ENCODE results near the gene NPIPA2.
"Not testable (repeated sequence)": the region's sequence is repeated elsewhere in the genome, so short reads cannot be mapped to it uniquely, and the experiment has no call there.

NPIPA2 gene

DNA sequence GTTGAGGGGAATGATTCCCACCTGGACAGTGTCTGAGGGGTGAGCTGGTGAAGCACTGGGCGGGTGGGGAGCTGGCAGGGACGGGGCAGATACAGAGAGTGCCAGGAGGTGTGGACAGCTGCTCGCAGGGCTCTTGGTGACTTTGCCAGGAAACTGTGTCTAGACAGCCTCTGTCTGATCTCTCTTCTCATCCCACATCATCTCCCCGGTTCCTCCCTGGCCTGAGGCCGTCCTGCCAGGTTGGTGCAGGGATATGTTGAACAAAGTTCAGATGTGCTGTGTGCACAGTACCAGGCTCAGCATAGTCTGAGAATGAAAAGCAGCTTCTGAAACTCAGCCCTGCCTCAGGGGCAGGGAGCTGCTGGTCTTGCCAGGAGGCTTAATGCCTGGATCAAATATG, 47.2 kb downstream of the NPIPA2 start:
- not testable (repeated sequence) for DNase-seq (ENCODE audit: extremely low read depth, insufficient read length); H3K27me3 ChIP-seq (replicated peaks; ENCODE audit: control insufficient read depth, insufficient read depth, low read length); H3K4me3 ChIP-seq (replicated peaks; ENCODE audit: low read depth, low read length); H3K36me3 ChIP-seq (ENCODE audit: control insufficient read depth, insufficient read depth, low read length)

DNA sequence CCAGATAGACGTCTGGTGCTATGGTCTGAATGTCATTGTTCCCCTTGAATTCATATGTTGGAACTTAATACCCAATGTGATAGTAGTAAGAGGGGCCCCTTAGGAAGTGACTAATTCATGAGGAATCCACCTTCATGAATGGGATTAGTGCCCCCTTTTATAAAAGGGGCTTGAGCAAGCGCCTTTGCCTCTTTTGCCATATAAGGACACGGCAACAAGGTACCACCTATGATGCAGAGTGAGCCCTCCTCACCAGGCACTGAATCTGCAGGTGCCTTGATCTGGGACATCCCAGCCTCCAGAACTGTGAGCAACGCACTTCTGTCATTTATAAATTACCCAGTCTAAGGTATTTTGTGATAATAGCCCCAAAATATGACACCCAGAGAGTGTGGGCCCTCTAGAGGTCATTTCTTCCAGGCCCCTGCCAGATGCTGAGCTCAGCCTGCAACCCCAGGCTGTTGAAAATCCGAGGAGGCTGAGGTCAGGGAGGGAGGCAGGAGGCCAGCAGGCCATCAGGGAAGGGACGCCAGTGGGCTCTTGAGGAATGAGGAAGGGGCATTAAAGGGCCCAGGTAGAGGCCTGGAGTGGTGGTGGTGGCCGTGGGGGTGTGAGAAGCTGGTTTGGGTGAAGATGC, 48.1 kb downstream of the NPIPA2 start:
- not testable (repeated sequence) for H3K27me3 ChIP-seq (replicated peaks; ENCODE audit: control insufficient read depth, insufficient read depth, low read length)

DNA sequence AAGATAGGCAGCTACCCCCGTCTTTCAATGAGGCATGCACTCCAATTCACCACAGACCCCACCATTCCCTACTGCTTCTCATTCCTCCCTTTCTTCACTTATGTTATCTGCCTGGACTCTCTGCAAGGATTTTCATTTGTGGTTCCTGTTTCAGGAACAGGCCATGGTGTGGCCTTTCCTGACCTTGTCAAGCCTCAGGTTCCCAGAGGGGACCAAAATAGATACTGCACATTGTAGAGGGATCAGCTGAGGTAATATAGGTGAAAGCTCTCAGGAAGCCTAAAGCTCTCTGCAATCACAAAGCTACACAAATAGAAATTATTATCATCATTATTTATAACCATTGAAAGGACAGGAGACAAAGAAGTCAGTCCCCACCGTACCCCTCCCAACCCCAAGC, 50.6 kb downstream of the NPIPA2 start:
- DNase-seq (ENCODE audit: extremely low read depth, insufficient read length); H3K4me3 ChIP-seq (replicated peaks; ENCODE audit: low read depth, low read length); H3K36me3 ChIP-seq (ENCODE audit: control insufficient read depth, insufficient read depth, low read length); H3K27me3 ChIP-seq (replicated peaks; ENCODE audit: control insufficient read depth, insufficient read depth, low read length): not testable (repeated sequence)

More for the DNA sequence above, 48.1 kb downstream of the NPIPA2 start:
- H3K4me3 ChIP-seq (replicated peaks; ENCODE audit: low read depth, low read length); DNase-seq (ENCODE audit: extremely low read depth, insufficient read length); H3K36me3 ChIP-seq (ENCODE audit: control insufficient read depth, insufficient read depth, low read length): not testable (repeated sequence)

DNA sequence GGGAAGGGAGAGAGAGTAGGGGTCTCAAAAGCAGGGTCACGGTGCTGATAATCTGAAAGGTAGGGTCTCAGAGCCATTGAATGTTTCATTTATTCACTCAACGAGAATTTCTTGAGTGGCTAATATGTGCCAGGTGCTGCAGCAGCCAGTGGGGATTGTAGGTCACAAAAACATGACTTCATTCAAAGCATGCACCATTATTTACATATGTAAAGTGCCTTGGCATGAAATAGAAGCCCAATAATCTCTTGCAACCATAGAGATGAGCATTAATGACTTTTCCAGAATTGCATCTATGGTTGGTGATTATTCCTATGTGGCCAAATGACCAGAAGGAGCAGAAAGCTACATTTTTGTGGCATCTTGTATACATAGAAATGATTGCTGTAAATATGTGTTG, 55.2 kb downstream of the NPIPA2 start:
- not testable (repeated sequence) for H3K36me3 ChIP-seq (ENCODE audit: control insufficient read depth, insufficient read depth, low read length); DNase-seq (ENCODE audit: extremely low read depth, insufficient read length); H3K27me3 ChIP-seq (replicated peaks; ENCODE audit: control insufficient read depth, insufficient read depth, low read length); H3K4me3 ChIP-seq (replicated peaks; ENCODE audit: low read depth, low read length)

DNA sequence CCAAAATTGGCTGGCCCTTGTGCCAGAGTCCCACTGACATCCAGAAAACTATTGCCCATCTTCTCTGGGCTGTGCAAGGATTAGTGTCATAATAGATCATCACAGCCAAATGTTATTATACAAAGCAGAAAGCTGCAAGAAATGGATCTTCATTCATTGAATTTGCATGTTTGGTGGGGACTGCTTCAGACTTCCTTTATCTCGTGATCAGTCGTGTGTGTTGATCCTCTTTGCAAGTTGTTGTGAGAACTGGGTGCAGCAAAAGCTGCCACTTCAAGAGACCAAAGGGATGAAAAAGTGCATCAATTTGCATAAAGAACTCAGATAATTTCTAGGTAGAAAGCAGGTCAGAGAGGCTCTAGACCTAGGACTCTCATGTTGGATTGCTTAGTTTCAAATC, 61.2 kb downstream of the NPIPA2 start:
- not testable (repeated sequence) for H3K27me3 ChIP-seq (replicated peaks; ENCODE audit: control insufficient read depth, insufficient read depth, low read length); H3K4me3 ChIP-seq (replicated peaks; ENCODE audit: low read depth, low read length)

DNA sequence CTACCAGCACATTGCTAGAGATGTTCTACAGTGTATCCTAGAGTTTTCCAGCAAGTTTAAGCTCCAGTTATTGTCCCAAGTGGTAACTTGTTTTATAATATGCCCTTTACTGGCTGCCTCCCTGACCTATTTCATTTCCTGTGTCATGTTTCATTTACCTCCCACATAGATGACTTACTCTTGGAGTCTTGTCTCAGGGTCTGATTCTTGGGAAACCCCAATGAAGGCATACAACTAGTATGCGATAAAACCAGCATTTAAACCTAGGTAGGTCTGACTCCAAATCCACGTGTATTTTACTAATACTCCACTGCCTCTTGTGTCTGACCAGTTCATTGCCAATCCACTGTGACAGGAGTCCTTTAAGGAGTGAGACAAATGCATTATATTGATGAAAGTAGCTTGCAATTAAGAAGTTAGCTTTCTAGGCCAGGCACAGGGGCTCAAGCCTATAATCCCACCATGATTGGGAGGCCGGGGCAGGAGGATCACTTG, 64.9 kb downstream of the NPIPA2 start:
- not testable (repeated sequence) for H3K4me3 ChIP-seq (replicated peaks; ENCODE audit: low read depth, low read length); DNase-seq (ENCODE audit: extremely low read depth, insufficient read length); H3K27me3 ChIP-seq (replicated peaks; ENCODE audit: control insufficient read depth, insufficient read depth, low read length); H3K36me3 ChIP-seq (ENCODE audit: control insufficient read depth, insufficient read depth, low read length)

More for the DNA sequence above, 61.2 kb downstream of the NPIPA2 start:
- H3K36me3 ChIP-seq (ENCODE audit: control insufficient read depth, insufficient read depth, low read length); DNase-seq (ENCODE audit: extremely low read depth, insufficient read length): not testable (repeated sequence)

DNA sequence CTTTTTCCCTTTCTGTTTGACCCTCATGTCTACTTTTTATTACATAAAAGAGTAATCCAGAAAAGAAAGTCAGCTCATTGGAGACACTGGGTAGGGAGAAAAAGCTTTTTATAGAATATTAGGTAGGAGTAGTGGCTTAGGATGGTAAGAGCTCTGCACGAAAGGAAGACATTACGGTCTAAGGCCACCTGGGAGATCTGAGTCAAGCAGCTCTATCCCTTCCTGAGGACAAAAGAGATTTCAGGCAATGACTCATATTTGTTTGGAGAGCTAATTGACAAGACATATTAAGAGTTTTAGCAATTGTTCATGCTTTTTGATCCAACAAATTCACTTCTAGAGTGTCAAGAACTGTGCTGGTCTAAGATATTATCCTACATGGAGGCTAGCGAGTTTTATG, 71.6 kb downstream of the NPIPA2 start:
- H3K27me3 ChIP-seq (replicated peaks; ENCODE audit: control insufficient read depth, insufficient read depth, low read length); H3K36me3 ChIP-seq (ENCODE audit: control insufficient read depth, insufficient read depth, low read length); H3K4me3 ChIP-seq (replicated peaks; ENCODE audit: low read depth, low read length); DNase-seq (ENCODE audit: extremely low read depth, insufficient read length): not testable (repeated sequence)
